ENCODE results near the gene PHF3. TPM values are rescaled to one million over a fixed set of nuclear protein-coding genes. Genes with fewer than 3 reads are reported as not detected.
"Not testable (repeated sequence)": the region's sequence is repeated elsewhere in the genome, so short reads cannot be mapped to it uniquely, and the experiment has no call there.

Gene PHF3
- total RNA-seq, 1 donor = 57.9 TPM

GRCh38 chr6:63716169-63716568 lies 80.6 kb downstream of the PHF3 start:
- DNase-seq (ENCODE audit: low read depth) = no peak
- TF ChIP-seq CTCF (IDR thresholded peaks at IDR 0.05; ENCODE audit: insufficient read depth, low read depth, low read length) = no peak
- no peak overlapping the region for H3K4me3 ChIP-seq (ENCODE audit: low read depth, low read length)

- no peak overlapping the region for H3K4me3 ChIP-seq (ENCODE audit: low read depth, low read length)
- no peak for TF ChIP-seq CTCF (IDR thresholded peaks at IDR 0.05; ENCODE audit: insufficient read depth, low read depth, low read length)
- no peak for DNase-seq (ENCODE audit: low read depth)
Measured at GRCh38 chr6:63721181-63721580, 85.6 kb downstream of the PHF3 start.

GRCh38 chr6:63724721-63725120 lies 89.1 kb downstream of the PHF3 start:
- no peak for TF ChIP-seq CTCF (IDR thresholded peaks at IDR 0.05; ENCODE audit: insufficient read depth, low read depth, low read length)
- no peak overlapping the region for H3K4me3 ChIP-seq (ENCODE audit: low read depth, low read length)
- DNase-seq (ENCODE audit: low read depth) = no peak

GRCh38 chr6:63730311-63730710 lies 94.7 kb downstream of the PHF3 start:
- H3K4me3 ChIP-seq (ENCODE audit: low read depth, low read length) = no peak overlapping the region
- no peak for TF ChIP-seq CTCF (IDR thresholded peaks at IDR 0.05; ENCODE audit: insufficient read depth, low read depth, low read length)
- DNase-seq (ENCODE audit: low read depth) = no peak

GRCh38 chr6:63731930-63732329 lies 96.3 kb downstream of the PHF3 start:
- no peak overlapping the region for H3K4me3 ChIP-seq (ENCODE audit: low read depth, low read length)
- TF ChIP-seq CTCF (IDR thresholded peaks at IDR 0.05; ENCODE audit: insufficient read depth, low read depth, low read length) = no peak
- peak; percentile 15 for DNase-seq (ENCODE audit: low read depth)

GRCh38 chr6:63732336-63732735 lies 96.7 kb downstream of the PHF3 start:
- peak; percentile 6 for DNase-seq (ENCODE audit: low read depth)
- TF ChIP-seq CTCF (IDR thresholded peaks at IDR 0.05; ENCODE audit: insufficient read depth, low read depth, low read length) = no peak
- no peak overlapping the region for H3K4me3 ChIP-seq (ENCODE audit: low read depth, low read length)

- no peak overlapping the region for H3K4me3 ChIP-seq (ENCODE audit: low read depth, low read length)
- no peak for TF ChIP-seq CTCF (IDR thresholded peaks at IDR 0.05; ENCODE audit: insufficient read depth, low read depth, low read length)
- no peak for DNase-seq (ENCODE audit: low read depth)
Measured at GRCh38 chr6:63734923-63735322, 99.3 kb downstream of the PHF3 start.

- H3K4me3 ChIP-seq (ENCODE audit: low read depth, low read length); DNase-seq (ENCODE audit: low read depth): not testable (repeated sequence)
Measured at GRCh38 chr6:63738190-63738589, 102.6 kb downstream of the PHF3 start.
